GM18861 (cell line): ENCODE results near the gene TMEM238L.
"Not testable (repeated sequence)": the region's sequence is repeated elsewhere in the genome, so short reads cannot be mapped to it uniquely, and the experiment has no call there.

ENCODE experiments used
- ATAC-seq: cut with Tn5 transposase; IDR thresholded peaks from one replicate; pipeline ENCODE4 v1.9.1; 2021; ENCODE audit not compliant: unreplicated experiment

The TMEM238L gene

GRCh38 chr17:10803830-10804475, at the start of gene TMEM238L:
TSS of gene TMEM238L (minus strand) at chr17:10804099. CDS start at chr17:10803963, 136 bp downstream.
- no peak for ATAC-seq

GRCh38 chr17:10846636-10847035, 42.7 kb upstream of the TMEM238L start:
- ATAC-seq, result not testable (repeated sequence)

- ATAC-seq, result no peak
Measured at GRCh38 chr17:10845388-10845751, 41.5 kb upstream of the TMEM238L start.

- ATAC-seq, result peak; percentile 89
Measured at GRCh38 chr17:10844621-10845387, 40.9 kb upstream of the TMEM238L start.

- no peak for ATAC-seq
Measured at GRCh38 chr17:10843811-10844210, 39.9 kb upstream of the TMEM238L start.

- ATAC-seq, result no peak
Measured at GRCh38 chr17:10842658-10843057, 38.8 kb upstream of the TMEM238L start.

GRCh38 chr17:10838682-10839081, 34.8 kb upstream of the TMEM238L start:
- no peak for ATAC-seq

GRCh38 chr17:10837921-10838320, 34.0 kb upstream of the TMEM238L start, which contains the start of gene PIRT:
TSS of gene PIRT (minus strand) at chr17:10838087. CDS start at chr17:10825645, 12,442 bp downstream.
- no peak for ATAC-seq

GRCh38 chr17:10836966-10837590, 33.2 kb upstream of the TMEM238L start:
- no peak for ATAC-seq

GRCh38 chr17:10836145-10836544, 32.2 kb upstream of the TMEM238L start:
- no peak for ATAC-seq

GRCh38 chr17:10831696-10832095, 27.8 kb upstream of the TMEM238L start:
- ATAC-seq, result no peak

- no peak for ATAC-seq
Measured at GRCh38 chr17:10827898-10828552, 24.1 kb upstream of the TMEM238L start.

- ATAC-seq, result no peak
Measured at GRCh38 chr17:10824874-10825273, 21.0 kb upstream of the TMEM238L start.

- no peak for ATAC-seq
Measured at GRCh38 chr17:10821770-10822169, 17.9 kb upstream of the TMEM238L start.

- no peak for ATAC-seq
Measured at GRCh38 chr17:10821054-10821453, 17.2 kb upstream of the TMEM238L start.

GRCh38 chr17:10815319-10815718, 11.4 kb upstream of the TMEM238L start:
- no peak for ATAC-seq

GRCh38 chr17:10814075-10814474, 10.2 kb upstream of the TMEM238L start:
- ATAC-seq, result no peak

- no peak for ATAC-seq
Measured at GRCh38 chr17:10812674-10813073, 8.8 kb upstream of the TMEM238L start.

GRCh38 chr17:10809605-10810004, 5.7 kb upstream of the TMEM238L start:
- no peak for ATAC-seq

- no peak for ATAC-seq
Measured at GRCh38 chr17:10807704-10808128, 3.8 kb upstream of the TMEM238L start.

- ATAC-seq, result no peak
Measured at GRCh38 chr17:10806545-10807262, 2.8 kb upstream of the TMEM238L start.
